AG04450 (cell line): ENCODE data around the gene TMEM91. TPM values are rescaled to one million over a fixed set of nuclear protein-coding genes. Genes with fewer than 3 reads are reported as not detected.
"Not testable (repeated sequence)": the region's sequence is repeated elsewhere in the genome, so short reads cannot be mapped to it uniquely, and the experiment has no call there.

Experiments used
- CTCF ChIA-PET: fragments of 300-600, 350-600 bp; formaldehyde crosslinking; extraction: SDS; loops from one replicate; lab custom pipeline; 2022; ENCODE audit warnings: antibody characterized with exemption, inconsistent platforms; lab: Charles Lee
- POLR2A ChIA-PET: fragments of 350-600 bp; formaldehyde crosslinking; extraction: SDS; loops from one replicate; lab custom pipeline; 2021; ENCODE audit warnings: antibody characterized with exemption, inconsistent platforms; lab: Yijun Ruan, JAX
- DNase-seq: peaks from one replicate; pipeline ENCODE4 v3.0.0-alpha.2; 2011; ENCODE audit warnings: low read depth, low spot score
- H3K27ac ChIP-seq: one replicate; pipeline ENCODE4 v1.5.1; 2012; ENCODE audit warnings: low read depth, low read length, control low read depth
- H3K27me3 ChIP-seq: one replicate; pipeline ENCODE4 v1.6.0; 2012; ENCODE audit warnings: low read length; ENCODE audit not compliant: control insufficient read depth, insufficient read depth
- H3K4me3 ChIP-seq: 2 replicates; pipeline ENCODE4 v1.5.1; 2011; ENCODE audit warnings: mild to moderate bottlenecking, low read depth, low read length, control low read depth
- H3K9me3 ChIP-seq: 2 replicates; pipeline ENCODE4 v1.5.1; 2012; ENCODE audit warnings: low read length; ENCODE audit not compliant: control insufficient read depth, insufficient read depth
- CTCF ChIP-seq: IDR thresholded peaks from 2 replicates; pipeline ENCODE4 v1.5.1; 2011; ENCODE audit warnings: low read depth, low read length, control low read depth, inconsistent platforms
- polyA plus RNA-seq: library from polyadenylated mRNA; depleted of rRNA; stranded (reverse); fragments of >200 nt; gene quantifications from 2 replicates; pipeline ENCODE4 v1.2.3, GENCODE V29; 2011

The TMEM91 gene
- polyA plus RNA-seq, 1 experiment: 5.2 TPM

GRCh38 chr19:41402010-41402409 lies 25.7 kb downstream of the TMEM91 start:
- Histone ChIP-seq H3K27ac (no peak overlapping the region), H3K4me3 (no peak overlapping the region), H3K27me3 (no peaks in the 10 kb centered on the region), H3K9me3 (no peaks in the 10 kb centered on the region)
- POLR2A ChIA-PET: no interaction called here
- CTCF ChIA-PET: no interaction called here
- no peak for TF ChIP-seq CTCF
- DNase-seq: no peak

- POLR2A ChIA-PET: no interaction called here
- Histone ChIP-seq H3K4me3 (no peak overlapping the region), H3K27ac (no peak overlapping the region), H3K27me3 (no peaks in the 10 kb centered on the region), H3K9me3 (no peaks in the 10 kb centered on the region)
- no peak for TF ChIP-seq CTCF
- CTCF ChIA-PET: no interaction called here
- DNase-seq: no peak
Observed at GRCh38 chr19:41403181-41403970, 27.0 kb downstream of the TMEM91 start.

GRCh38 chr19:41405776-41406175 lies 29.4 kb downstream of the TMEM91 start:
- CTCF ChIA-PET: interaction anchor here (0.5 kb wide), 1 partner anchor 44 kb away, joined by 3 read pairs; no protein-coding TSS in a partner anchor
- no peak for DNase-seq

GRCh38 chr19:41407271-41407670 lies 30.9 kb downstream of the TMEM91 start:
- ChIA-PET CTCF (no interaction called here), POLR2A (no interaction called here)
- no peak for TF ChIP-seq CTCF
- Histone ChIP-seq H3K27me3 (no peaks in the 10 kb centered on the region), H3K27ac (no peak overlapping the region), H3K4me3 (no peak overlapping the region), H3K9me3 (no peaks in the 10 kb centered on the region)
- DNase-seq: no peak

More at GRCh38 chr19:41405776-41406175, 29.4 kb downstream of the TMEM91 start:
- no peaks in the 10 kb centered on the region for H3K27me3 ChIP-seq
- no peak overlapping the region for H3K27ac ChIP-seq
- POLR2A ChIA-PET: interaction anchor here (0.6 kb wide), 1 partner anchor 1565 kb away, joined by 3 read pairs; no protein-coding TSS in a partner anchor
- H3K9me3 ChIP-seq: no peaks in the 10 kb centered on the region
- no peak for TF ChIP-seq CTCF
- H3K4me3 ChIP-seq: no peak overlapping the region

- Histone ChIP-seq H3K27ac (no peak overlapping the region), H3K9me3 (no peaks in the 10 kb centered on the region), H3K4me3 (no peak overlapping the region), H3K27me3 (no peaks in the 10 kb centered on the region)
- ChIA-PET CTCF (interaction anchor here (0.7 to 1.3 kb wide), 2 partner anchors 24 to 162 kb away, joined by 3 to 4 read pairs; no protein-coding TSS in a partner anchor), POLR2A (interaction anchor here (0.7 kb wide), 1 partner anchor 462 kb away, joined by 4 read pairs; no protein-coding TSS in a partner anchor)
- no peak for TF ChIP-seq CTCF
- DNase-seq: no peak
Observed at GRCh38 chr19:41408256-41408655, 31.9 kb downstream of the TMEM91 start.

- CTCF ChIA-PET: interaction anchor here (1.3 kb wide), 1 partner anchor 162 kb away, joined by 3 read pairs; no protein-coding TSS in a partner anchor
- H3K27me3 ChIP-seq, H3K27ac ChIP-seq, H3K4me3 ChIP-seq, H3K9me3 ChIP-seq, DNase-seq: not testable (repeated sequence)
- POLR2A ChIA-PET: interaction anchor here (0.7 kb wide), 1 partner anchor 462 kb away, joined by 4 read pairs; no protein-coding TSS in a partner anchor
Observed at GRCh38 chr19:41408846-41409245, 32.5 kb downstream of the TMEM91 start.
